Measurements from ENCODE around the gene PLEKHM2.

DNA sequence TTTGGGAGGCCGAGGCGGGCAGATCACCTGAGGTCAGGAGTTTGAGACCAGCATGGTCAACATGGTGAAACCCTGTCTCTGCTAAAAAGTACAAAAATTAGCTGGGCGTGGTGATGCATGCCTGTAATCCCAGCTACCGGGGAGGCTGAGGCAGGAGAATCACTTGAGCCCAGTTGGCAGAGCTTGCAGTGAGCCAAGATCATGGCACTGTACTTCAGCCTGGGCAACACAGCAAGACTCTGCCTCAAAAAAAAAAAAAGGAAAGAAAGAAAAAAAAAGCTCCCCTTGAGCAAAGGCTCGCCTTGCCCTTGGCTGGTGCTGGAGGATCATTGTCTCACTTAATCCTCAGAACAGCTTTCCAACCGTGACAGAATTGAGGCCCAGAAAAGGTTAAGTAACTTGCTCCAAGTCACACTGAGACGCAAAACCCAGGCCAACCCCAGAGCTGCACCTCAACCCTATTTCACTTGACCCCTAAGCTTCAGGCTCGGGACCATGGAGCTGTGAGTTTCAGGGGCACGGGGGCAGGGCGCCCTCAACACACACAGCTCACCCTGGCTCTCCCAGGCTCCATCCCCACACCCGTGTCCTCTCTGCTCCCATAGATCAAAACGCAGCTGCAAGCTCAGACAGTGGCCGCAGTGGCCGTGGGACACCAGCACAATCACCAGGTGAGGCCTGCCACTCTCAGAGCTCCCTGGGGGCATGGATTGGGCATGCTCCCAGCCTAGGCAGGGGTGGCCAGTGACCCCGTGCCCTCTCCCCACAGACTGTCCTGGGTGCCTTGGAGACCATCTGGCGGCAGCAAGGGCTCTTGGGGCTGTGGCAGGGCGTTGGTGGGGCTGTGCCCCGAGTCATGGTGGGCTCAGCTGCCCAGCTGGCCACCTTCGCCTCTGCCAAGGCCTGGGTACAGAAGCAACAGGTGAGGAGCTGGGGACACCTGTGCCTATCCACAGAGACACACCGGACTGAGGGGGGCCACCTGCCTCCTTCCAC, 53.5 kb downstream of the PLEKHM2 start:
- TF ChIP-seq, protein P1, sequence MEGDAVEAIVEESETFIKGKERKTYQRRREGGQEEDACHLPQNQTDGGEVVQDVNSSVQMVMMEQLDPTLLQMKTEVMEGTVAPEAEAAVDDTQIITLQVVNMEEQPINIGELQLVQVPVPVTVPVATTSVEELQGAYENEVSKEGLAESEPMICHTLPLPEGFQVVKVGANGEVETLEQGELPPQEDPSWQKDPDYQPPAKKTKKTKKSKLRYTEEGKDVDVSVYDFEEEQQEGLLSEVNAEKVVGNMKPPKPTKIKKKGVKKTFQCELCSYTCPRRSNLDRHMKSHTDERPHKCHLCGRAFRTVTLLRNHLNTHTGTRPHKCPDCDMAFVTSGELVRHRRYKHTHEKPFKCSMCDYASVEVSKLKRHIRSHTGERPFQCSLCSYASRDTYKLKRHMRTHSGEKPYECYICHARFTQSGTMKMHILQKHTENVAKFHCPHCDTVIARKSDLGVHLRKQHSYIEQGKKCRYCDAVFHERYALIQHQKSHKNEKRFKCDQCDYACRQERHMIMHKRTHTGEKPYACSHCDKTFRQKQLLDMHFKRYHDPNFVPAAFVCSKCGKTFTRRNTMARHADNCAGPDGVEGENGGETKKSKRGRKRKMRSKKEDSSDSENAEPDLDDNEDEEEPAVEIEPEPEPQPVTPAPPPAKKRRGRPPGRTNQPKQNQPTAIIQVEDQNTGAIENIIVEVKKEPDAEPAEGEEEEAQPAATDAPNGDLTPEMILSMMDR (optimal IDR thresholded peaks at IDR 0.05 in 1 of 3, IDR thresholded peaks at IDR 0.05 in 1 of 3, conservative IDR thresholded peaks at IDR 0.05 in 1 of 3; ENCODE audit: extremely low read depth in 1 of 3, insufficient read depth in 2 of 3, low read length in 3 of 3), result no peak
- TF ChIP-seq EZH2 (IDR thresholded peaks at IDR 0.05; ENCODE audit: low read length), result no peak

Measured in keratinocyte (primary cell).